Measurements from ENCODE around the gene IQSEC1.
"Not testable (repeated sequence)": the region's sequence is repeated elsewhere in the genome, so short reads cannot be mapped to it uniquely, and the experiment has no call there.

The IQSEC1 gene

GRCh38 chr3:12884790-12885582 is 188.2 kb downstream of the IQSEC1 start:
- no peak for DNase-seq

- DNase-seq = no peak
Observed at GRCh38 chr3:12884186-12884680, 189.0 kb downstream of the IQSEC1 start.

- no peak for DNase-seq
Observed at GRCh38 chr3:12882336-12883310, 190.6 kb downstream of the IQSEC1 start.

- not testable (repeated sequence) for DNase-seq
Observed at GRCh38 chr3:12881858-12882257, 191.4 kb downstream of the IQSEC1 start.

GRCh38 chr3:12879191-12879815 is 193.9 kb downstream of the IQSEC1 start:
- DNase-seq = no peak

- DNase-seq = not testable (repeated sequence)
Observed at GRCh38 chr3:12878758-12879157, 194.5 kb downstream of the IQSEC1 start.

- DNase-seq = no peak
Observed at GRCh38 chr3:12878141-12878574, 195.1 kb downstream of the IQSEC1 start.

GRCh38 chr3:12877040-12877439 is 196.2 kb downstream of the IQSEC1 start:
- no peak for DNase-seq

- peak; percentile 68 for DNase-seq
Observed at GRCh38 chr3:12875857-12876836, 197.1 kb downstream of the IQSEC1 start.

GRCh38 chr3:12871404-12871983 is 201.7 kb downstream of the IQSEC1 start:
- DNase-seq = peak; percentile 10

- no peak for DNase-seq
Observed at GRCh38 chr3:12870942-12871341, 202.3 kb downstream of the IQSEC1 start.

- DNase-seq = peak; percentile 60
Observed at GRCh38 chr3:12869035-12869621, 204.1 kb downstream of the IQSEC1 start.

- peak; percentile 75 for DNase-seq
Observed at GRCh38 chr3:12868039-12869034, 204.9 kb downstream of the IQSEC1 start.

GRCh38 chr3:12866836-12867235 is 206.4 kb downstream of the IQSEC1 start:
- DNase-seq = no peak

- no peak for DNase-seq
Observed at GRCh38 chr3:12865271-12865670, 208.0 kb downstream of the IQSEC1 start.

- DNase-seq = no peak
Observed at GRCh38 chr3:12862387-12862786, 210.8 kb downstream of the IQSEC1 start.

GRCh38 chr3:12861611-12862010 is 211.6 kb downstream of the IQSEC1 start:
- DNase-seq = no peak

- DNase-seq = no peak
Observed at GRCh38 chr3:12859840-12860239, 213.4 kb downstream of the IQSEC1 start.

- no peak for DNase-seq
Observed at GRCh38 chr3:12856626-12857025, 216.6 kb downstream of the IQSEC1 start.

- DNase-seq = no peak
Observed at GRCh38 chr3:12854565-12854964, 218.7 kb downstream of the IQSEC1 start.

Data from NCI-H146 (cell line).